Activated effector memory CD4-positive, alpha-beta T cell treated with Interleukin-2 at 50 U/mL for 16 hours (primary cell): Measurements from ENCODE around the gene HAND1.

ENCODE experiments used
- DNase-seq: peaks from one replicate; pipeline ENCODE4 v3.0.0-alpha.2; 2020

HAND1 gene

DNA sequence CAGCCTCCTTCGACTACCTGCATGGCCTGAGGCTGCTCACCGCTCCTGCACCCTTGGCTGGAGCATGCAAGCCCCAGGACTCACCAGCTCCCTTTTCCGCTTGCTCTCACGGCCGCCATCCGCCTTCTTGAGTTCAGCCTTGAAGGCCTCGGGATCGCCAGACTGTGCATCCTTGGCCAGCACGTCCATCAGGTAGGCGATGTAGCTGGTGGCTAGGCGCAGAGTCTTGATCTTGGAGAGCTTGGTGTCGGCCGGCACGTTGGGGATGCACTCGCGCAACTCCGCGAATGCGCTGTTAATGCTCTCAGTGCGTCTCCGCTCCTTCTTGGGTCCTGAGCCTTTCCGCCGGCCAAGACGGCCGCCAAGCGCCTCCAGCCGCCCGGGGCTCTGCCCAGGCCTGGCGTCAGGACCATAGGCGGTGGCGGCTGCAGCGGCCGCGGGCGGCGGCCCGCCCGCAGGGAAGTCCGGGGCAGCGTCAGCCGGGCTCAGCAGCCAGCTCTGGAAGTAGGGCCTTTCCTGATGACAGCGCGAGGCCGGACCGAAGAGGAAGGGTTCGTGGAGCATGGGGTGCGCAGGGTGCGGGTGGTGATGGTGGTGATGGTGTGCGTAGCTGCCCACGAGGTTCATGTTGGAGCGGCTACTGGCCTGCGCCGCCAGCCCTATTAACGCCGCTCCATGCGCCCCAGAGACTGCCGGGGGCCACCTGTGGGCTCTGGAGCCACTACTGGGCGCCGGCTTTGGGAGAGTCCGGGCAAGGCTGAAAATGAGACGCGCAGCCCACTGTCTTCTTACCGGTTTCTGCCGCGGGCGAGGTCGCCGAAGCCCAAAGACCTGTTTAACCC, 424 bp downstream of the HAND1 start:
- no peak for DNase-seq

DNA sequence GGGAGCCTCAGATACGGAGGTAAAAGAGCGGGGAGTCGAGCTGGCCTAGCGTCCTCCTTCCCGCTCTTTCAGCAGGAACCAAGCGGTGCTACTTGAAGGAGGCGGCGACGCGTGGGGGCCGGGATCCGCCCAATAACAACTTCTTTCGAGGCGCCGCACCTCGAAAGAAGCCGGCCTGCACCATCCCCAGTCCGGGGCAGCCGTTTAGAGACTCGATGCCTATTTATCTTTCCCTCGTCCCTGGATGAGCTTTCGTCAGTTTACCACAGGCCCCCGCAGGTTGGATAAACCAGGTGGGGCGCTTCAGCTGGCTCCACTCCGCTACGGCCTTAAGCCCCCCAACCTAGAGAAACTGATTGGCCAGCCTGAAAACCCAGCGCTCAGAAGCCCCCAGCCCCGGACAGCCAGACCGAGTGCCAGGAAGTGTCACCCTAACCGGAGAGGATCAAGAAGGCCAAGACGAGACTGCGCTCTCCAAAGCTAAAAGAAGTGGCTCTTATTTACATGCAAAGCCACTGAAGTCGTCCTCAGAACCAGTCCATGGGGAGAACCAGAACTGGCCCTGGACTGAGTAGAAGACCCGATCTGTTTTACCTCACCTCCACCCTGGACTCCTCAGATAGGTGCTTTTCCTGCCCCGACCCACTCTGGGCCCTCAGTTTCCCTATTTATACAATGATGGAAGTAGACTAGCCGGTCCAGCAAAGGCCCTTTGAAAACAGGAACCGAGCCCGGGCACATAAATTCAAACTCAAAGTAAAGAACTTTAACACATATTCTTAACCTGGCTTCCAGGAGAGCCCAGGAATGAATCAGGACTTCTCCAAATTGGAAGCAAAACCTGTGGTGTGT, 1.4 kb downstream of the HAND1 start:
- no peak for DNase-seq

DNA sequence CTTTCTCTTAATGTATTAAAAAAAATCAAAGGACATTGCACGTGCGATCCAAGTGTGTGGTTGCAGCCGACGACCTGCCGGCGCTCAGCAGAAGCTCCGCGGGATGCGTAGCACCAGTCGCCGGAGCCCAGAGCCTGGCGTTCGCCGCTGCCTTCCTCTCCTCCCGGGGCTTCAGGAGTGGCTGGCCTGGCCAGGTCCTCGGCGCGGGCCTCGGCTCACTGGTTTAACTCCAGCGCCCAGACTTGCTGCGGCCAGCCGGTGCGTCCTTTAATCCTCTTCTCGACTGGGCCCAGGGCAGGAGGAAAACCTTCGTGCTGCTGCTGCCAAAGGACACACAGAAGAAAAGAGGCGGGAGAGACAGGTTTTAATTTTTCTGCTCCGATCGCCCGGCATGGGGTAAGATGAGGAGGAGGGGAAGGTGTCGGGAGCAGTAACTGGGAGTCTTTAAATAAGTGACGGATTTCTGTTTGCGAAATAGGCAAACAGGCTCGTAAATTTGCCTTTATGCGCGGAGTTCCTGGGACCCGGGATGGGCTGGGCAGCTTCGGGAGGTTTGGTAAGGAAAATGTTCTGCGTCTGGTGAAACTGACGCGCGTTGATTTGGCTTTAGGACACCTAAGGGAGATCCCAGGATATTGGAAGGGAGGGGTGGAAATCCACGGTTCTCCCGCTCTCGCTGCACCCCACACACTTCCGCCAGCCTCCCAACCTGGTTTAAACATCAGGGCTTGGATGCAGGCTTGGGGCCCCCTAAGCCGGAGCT, 2.3 kb downstream of the HAND1 start:
- no peak for DNase-seq

DNA sequence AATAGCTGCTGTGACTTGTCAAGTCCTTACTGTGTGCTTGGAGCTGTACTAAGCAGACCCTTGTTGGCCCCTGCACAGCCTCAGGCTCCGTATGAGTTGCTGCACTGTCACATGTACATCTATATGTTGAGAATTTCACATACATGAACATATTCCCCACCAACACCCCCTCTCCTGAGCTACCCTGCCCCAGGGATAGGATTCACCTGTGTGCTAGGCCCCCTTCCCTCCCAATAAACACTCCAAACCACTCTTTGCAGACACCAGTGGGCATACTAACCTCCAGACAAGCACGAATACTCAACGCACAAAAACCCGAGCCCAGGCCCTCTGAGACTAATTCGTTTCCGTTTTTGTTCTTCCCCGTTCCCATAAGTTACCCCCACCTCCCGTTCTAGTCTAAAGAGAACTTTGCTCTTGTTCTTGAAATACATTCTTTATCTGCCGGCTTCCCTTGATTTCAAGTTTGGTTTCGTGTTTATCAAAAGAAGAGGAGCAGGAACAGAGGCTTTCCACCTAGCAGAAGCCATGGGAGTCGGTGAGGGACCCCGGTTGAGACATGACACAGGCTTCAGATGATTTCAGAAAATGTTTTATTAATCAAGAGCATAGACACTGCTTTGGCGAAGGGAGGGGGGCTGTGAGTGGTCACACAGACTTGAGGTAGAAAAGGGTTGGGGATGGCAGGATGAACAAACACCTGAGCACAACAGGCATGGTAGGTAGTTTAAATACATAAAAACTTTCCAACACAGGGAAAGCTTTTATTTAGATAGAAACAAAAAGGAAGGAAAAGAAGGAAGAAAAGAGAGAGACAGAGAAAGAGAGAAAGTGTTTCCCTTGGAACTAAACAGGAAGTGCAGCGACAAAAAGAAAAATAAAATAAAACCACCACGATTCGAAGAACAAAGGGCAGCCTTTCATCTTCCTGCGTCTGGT, 3.4 kb downstream of the HAND1 start:
- DNase-seq: no peak

DNA sequence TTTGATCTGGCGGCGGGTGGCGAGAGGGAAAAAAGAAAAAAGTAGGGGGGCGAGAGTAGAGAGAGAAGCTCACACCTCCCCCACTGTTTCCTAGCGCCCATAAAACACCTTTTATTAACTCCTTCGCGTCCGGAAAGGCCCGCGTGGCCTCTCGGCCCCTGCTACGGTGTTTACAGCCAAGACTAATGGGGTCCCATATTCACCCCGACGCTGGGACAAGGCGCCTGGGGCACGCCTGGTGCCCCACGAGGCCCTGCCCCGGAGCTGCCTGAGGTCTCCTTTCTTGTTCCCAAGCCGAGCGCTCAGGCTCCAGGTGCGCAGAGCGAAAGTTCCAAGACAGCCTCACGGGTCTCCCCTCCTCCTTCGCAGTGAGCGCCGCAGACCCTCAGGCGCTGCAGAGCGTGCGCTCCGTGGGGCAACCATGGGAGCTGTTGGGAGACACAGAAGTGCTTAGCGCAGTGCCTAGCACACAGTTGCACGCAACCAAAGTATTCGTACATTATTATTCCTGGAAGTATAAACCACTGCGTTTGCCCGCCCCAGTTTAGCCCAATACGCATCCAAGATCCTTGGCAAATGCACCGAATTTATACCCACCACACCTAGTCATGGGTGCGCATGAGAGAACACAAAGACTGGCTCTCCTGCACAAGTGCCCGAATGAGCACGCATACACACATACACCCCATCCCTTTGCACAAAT, 4.3 kb downstream of the HAND1 start:
- no peak for DNase-seq

DNA sequence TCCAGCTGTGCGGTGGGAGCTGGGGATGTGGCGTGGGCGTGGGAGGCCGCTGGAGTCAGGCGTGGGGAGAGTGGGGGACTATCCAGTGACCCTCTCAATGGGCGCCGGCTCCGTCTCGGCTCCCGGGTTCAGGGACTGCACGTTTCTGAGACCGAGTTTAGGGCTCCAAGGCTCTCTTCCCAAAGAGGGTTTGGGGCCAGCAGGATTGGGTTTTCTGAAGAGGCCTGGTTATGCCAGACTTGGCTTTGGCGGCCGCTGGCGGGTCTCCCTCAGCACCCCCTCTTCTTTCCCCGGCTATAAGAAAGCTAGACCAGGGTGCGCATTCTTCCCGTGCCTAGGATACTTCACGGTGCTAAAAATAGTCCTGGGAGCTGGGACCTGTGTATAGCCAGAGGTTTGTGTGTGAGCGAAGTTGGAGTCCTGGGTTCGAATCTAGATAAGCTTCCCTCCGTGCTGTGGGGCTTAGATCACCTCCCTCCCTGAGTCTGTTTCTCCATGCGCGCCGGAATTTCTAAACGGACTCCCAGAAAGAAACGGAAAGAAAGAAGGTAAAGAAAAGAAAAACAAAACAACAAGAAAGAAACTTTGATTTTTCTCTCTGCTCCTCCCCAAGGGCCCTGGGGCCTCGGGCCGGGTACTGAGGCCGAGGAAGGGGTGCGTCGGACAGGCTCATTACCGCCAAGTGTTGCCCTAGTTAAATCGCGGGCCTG, 5.0 kb downstream of the HAND1 start:
- DNase-seq: no peak

DNA sequence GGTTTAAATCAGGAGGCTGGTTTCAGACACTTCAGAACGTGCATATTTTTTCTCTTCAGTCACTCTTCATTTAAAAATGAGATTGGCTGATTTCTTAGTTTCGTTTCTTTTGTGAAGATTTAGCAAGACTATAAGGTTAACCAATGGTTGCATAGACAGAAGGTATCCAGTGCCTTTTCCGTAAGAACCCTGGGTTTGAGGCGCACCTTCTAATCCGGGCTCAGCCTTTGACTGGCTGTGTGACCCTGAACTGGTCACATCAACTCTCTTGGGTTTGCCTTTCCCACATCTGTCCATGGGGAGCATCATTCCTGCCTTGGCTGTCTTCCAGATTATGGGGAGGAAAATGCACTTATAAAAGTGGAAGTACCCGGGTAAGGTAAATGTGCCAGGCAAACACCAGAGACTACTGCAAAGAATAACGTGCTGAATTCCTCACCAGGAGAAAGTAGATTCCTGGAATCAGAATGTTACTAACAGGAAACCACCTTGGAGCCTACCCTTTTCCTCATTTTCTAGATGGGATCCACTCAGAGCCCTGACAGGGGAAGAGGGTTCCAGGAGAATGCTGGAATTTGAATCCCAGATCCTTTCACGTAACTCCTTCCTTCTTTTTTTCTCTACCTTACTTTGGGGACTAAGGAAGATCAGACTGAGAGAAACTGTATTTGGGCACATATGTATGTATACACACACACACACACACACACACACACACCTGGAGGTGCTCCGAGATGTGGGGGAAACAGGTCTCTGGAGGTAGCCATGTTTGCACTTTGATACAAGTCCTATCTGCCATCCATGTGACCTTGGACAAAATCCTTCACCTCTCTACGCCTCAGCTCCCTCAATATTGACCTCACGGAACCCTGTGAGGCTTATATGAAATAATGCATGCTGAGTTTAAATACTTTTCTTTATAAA, 6.8 kb downstream of the HAND1 start:
- DNase-seq: no peak

DNA sequence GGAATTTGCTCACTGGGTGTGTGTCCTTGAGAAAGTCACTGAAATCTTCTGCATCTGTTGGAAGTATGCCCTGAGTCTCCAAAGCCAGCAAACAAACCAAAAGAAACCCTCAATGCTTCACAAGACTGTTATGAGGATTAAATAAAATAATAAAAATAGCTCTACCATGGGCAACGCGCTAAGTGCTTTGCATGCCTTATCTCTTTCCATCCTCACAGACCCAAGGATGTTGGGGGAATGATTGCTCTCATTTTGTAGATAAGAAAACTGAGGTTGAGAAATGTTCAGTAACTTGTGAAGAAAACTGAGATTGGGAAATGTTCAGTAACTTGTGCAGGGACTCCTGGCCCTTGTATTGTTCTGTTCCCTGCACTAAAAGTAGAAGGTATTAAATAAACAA, 7.9 kb downstream of the HAND1 start:
- no peak for DNase-seq

DNA sequence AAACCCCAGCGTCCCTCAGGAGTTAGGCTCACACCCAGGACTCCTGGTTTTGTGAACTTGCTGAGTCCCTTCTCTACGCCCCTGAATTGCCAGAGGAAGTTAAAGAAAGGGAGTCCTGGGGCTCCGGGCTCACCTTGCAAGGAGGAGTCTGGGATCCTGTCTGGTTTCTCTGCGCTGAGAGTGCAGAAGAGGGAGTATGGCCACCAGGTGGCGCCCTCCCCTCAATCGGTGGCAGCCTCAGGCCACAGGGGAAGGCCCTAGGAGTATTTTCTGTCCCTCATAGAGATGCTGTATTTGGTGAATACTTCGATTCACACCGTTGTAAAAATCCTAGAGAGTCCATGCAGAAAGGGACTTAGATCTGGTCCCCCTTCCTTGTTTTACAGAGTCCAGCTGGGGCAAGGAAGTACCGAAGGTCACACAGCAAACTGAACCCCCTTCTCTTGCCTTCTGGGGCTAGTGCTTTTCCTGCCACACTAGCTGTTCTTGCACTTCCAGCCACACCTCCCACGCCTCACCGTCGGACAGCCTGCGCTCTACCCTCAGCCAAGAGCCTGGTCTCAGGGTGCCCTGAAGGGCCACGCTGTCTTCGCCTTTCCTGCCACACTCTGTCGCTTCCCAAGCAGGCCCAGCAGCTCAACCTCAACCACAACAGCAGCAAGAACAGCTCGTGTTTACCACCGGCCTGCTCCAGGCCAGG, 10.2 kb downstream of the HAND1 start:
- DNase-seq: peak; percentile 51

DNA sequence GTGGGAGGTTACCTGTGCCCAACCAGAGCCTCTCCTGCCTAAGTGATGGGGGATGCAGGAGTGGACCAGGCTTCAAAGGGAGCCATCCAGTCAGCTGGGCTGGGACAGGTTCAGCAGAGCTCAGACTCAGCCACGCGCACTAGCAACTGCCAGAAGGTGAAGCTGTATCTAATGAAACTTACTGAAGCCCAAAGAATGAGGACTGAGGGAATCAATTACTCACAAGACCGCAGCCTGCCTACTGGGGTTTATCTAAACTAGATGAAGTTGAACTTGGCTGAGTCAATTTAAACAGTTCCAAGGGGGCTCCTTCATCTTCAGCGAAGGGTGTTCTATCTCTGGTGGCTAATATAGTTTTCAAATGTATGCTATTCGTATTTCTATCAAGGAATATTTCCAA, 11.4 kb downstream of the HAND1 start:
- no peak for DNase-seq

DNA sequence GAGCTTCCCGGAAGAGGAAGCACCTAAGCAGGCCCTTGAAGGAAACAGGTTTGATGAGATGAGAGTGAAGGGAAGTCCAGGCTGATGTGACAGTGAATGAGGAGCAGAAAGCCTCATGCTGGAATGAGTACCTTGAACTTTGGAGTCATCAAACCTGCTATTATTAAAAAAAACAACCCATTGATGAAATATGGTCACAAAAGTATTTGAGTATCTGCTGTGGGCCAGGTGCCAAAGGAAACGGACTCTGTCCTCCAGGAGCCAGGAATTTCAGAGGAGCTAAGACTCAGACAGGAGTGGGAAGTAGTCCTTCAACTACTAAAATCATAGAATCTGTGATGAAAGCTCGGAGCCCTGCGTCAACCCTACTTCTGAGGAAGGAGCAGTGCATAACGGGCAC, 11.9 kb downstream of the HAND1 start:
- no peak for DNase-seq

DNA sequence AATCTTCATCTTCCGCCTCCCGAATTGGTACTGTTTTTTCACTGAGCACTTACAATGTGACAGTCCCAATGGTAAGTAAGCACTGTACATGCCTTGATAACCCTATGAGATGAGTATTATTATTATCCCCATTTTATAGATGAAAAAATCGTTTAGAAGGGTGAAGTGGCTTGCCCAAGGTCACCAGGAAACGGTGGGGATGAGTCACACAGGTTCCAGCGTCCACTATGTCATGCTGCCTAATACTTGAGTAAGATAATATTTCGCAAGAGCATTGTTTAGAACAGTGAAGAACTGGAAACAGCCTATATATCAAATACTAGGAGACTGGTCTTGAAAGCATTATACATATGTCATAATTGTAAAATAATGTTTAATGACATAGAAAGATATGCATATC, 12.9 kb downstream of the HAND1 start:
- DNase-seq: no peak

DNA sequence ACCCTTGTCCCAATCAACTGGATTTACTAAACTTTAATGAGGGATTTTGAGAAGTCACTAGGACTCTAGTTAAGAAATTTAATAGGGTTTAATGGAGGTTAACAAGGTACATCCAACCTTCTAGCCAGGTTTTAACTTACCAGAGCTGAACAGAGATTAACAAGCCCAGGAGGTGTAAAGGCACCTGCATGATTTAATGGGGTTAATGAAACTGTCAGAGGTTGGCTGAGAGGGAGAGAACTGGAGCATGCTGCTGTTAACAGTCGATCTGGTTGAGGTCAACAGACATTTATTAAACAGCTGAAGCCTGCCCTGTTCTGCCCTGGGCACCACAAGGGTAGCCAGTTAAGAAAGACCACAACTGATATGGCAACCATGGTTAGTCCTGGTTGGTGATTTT, 13.6 kb downstream of the HAND1 start:
- no peak for DNase-seq

DNA sequence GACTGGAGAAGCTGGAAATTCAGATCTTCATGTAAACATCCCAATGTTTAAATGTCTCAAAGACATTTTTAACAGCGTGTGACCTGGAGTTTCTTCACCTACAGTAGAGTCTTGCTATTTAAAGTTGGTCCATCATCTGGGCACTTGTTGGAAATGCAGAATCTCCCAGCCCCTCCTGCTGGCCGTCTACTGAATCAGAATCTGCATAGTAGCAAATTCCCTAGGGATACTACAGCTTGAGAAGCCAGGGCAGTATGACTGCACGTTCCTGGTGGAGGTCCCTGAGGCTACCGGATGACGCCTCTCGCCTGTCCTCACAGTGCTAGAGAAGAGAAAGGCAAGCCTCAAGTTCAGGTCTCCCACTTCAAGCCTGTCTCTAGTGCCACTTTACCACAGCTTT, 16.5 kb downstream of the HAND1 start:
- no peak for DNase-seq

DNA sequence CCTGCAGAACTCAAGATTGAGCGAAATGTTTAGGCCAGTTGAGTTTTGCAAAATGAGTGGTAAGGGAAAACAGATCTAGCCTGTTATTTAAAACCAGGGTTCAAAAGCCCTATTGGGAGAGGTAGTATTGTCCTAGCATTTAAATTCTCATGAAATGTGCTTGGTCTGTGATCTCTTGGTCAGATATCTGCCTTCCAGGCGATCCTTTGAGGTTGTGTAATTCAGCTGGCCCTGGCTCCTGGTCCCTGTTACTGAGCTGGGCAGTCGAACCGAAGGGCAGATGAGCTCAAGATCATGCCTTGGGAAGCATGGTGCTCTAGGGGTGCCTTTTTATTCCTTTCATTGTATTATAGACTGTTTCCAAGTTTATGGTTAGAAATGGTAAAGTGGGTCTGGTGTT, 17.9 kb downstream of the HAND1 start:
- no peak for DNase-seq

DNA sequence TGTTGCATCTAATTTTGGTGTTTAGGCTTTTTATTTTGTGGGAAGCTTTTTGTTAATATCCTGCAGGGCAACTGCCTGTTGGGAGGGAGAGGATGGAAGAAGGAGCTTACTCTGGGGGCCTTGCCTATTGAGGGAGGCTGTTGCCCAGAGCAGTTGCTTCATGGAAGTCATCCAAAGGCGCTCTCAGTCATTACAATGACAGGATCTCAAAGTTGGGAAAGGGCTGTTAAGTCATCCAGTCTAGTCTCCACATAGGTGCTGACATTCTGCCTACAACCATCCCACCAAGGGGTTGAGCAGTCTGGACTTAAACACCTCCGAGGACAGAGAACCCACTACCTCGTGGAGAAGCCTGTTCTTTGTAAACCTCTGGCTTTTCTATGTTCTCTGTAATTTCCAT, 19.0 kb downstream of the HAND1 start:
- no peak for DNase-seq

DNA sequence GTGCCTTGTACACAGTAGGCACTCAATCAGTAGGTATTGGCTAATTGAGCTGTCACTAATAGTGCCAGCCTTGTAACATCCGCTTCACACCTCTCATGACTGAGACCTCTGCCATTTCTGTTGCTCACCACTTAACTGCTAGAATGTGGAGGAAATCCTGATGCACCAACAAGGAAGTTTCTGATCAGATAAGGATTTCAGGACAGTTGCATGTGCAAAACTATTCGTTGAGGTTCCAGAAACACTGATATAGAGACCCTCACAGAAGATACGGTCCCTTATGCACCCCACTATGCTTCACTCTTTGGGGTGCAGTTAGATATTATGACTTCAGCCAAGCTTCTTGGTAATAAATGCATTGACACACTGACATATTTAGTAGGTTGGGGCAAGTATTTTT, 21.5 kb downstream of the HAND1 start:
- DNase-seq: no peak

DNA sequence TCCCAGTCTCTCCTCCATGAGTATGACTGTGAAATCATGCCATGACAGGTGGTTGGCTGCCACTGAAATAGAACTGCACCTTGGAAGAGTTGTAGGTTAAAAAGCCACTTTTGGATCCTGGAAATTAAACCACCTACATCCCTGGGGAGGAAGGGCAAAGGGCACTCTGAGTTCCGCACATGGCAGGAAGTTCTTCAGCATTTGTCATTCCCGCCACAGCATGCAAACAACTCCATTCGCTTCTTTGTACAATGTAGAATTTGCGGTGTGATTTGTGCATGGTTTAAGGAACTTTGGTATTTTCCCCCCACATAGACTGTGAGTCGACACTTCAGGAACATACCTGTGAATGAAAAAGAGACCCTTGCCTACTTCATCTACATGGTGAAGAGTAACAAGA, 22.4 kb downstream of the HAND1 start:
- no peak for DNase-seq

DNA sequence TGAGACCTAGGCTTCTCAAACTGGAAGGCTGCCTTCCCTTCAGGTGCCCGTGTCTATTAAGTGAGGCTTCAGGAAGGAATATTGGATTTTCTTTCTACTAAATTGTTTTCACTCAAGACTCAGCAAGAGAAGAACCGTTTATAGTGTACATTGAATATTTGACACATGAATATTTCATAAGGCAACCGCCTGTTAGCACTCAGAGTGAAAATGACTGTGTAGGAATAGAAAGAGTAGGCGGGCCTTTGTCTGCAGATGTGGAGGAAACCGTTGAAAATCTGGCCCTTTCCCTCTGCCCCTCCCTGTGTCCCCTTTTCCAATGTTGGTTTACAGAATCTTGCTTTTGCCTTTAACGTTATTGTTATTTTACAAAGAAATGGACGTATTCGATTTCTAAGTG, 26.1 kb downstream of the HAND1 start:
- DNase-seq: no peak
